Measurements from ENCODE around the gene PTGES3.

DNA sequence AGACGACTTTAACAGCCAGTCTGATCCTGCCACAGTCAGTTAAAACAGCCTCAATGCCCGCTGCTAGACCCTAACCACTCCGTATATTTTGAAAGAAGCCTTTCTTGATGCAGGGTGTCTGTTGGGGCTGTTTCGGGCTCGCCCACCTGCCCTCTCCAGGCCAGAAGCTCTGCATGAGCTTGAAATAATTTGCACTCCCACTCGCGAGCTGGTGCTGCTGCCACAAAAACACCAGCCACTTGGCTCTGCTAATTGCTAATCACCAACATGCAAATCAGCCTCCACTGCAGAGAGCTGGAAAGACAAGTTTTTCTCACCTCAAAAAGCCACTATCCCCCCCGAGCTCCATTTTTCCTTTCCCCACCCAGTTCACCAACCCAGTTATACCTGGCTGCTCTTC is 73.5 kb downstream of the PTGES3 start:
- no peak for TF ChIP-seq POLR2A (IDR thresholded peaks at IDR 0.05)
- TF ChIP-seq CTCF (IDR thresholded peaks at IDR 0.05), result no peak
